ENCODE measurements around the gene OR13C5. TPM values are rescaled to one million over a fixed set of nuclear protein-coding genes. Genes with fewer than 3 reads are reported as not detected.

OR13C5 gene
- total RNA-seq, 1 experiment from 2014 or later: not detected

DNA sequence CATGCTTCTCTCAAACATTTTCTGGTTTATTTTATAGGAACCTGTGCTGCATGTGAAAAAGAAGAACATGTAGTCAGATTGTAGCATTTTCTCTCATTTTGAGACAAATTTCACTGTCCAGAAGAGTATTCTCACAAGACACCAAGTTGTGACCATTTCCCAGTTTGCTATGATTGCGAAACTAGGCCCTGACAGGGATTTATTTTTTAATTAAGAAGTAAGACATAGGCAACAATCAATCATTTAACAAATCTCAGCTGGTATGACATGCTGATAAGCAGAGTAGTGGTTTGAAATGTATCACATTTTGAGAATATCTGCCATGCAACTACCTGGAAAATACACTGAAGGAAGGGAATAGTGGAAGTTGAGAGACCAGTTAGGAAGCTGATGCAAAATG is 18.7 kb downstream of the OR13C5 start:
- Histone ChIP-seq H3K14ac (ENCODE audit: insufficient read depth, low read length) (no peak overlapping the region), H4K20me1 (ENCODE audit: control insufficient read depth, insufficient read depth, insufficient read length) (no peaks in the 10 kb centered on the region), H3K27ac (ENCODE audit: insufficient read length, low read depth, low read length) (no peak overlapping the region), H3K27me3 (ENCODE audit: insufficient read depth, low read length) (no peaks in the 10 kb centered on the region), H3K18ac (ENCODE audit: insufficient read length, low read depth, low read length) (no peak overlapping the region), H2BK120ac (ENCODE audit: low read depth, low read length, poor library complexity, severe bottlenecking) (no peak overlapping the region), H3K9me3 (ENCODE audit: control insufficient read depth, low read depth, low read length) (no peaks in the 10 kb centered on the region), H3K79me1 (ENCODE audit: insufficient read depth, low read depth, low read length, poor library complexity, severe bottlenecking) (no peaks in the 10 kb centered on the region), H3K9ac (ENCODE audit: extremely low read depth, insufficient read length, low read length) (no peak overlapping the region), H3K79me2 (ENCODE audit: insufficient read depth, low read length) (no peaks in the 10 kb centered on the region), H4K8ac (replicated peaks; ENCODE audit: insufficient read length, low read depth, low read length) (no peak overlapping the region), H2AK5ac (ENCODE audit: insufficient read length, low read length) (no peak overlapping the region), H2BK5ac (ENCODE audit: insufficient read length, low read length) (no peak overlapping the region), H2BK20ac (ENCODE audit: low read depth, low read length, poor library complexity, severe bottlenecking) (no peak overlapping the region), H4K91ac (ENCODE audit: insufficient read length, low read depth, low read length) (no peak overlapping the region), H4K5ac (ENCODE audit: insufficient read length, low read depth, low read length) (peak overlapping the region; percentile 80), H2AFZ (ENCODE audit: low read length) (no peak overlapping the region), H2BK15ac (ENCODE audit: low read depth, low read length) (no peak overlapping the region), H3K23ac (ENCODE audit: insufficient read length, low read depth, low read length) (no peak overlapping the region), H3K4me2 (ENCODE audit: insufficient read depth, insufficient read length, low read length) (no peak overlapping the region), H3T11ph (ENCODE audit: low read length) (no peak overlapping the region), H2BK12ac (ENCODE audit: insufficient read length, low read depth, low read length) (no peak overlapping the region), H3K4me1 (ENCODE audit: insufficient read depth, low read length) (no peaks in the 10 kb centered on the region), H3K23me2 (ENCODE audit: insufficient read length, low read depth, low read length, poor library complexity, severe bottlenecking) (no peaks in the 10 kb centered on the region), H3K4ac (ENCODE audit: low read depth, low read length) (no peak overlapping the region), H3K56ac (ENCODE audit: insufficient read length, low read depth, low read length) (no peak overlapping the region)
- no peaks in the 10 kb centered on the region for H3K36me3 Mint-ChIP-seq (ENCODE audit: insufficient read depth in 1 of 3, low read depth in 3 of 3)
- no peaks in the 10 kb centered on the region for H3K9me3 Mint-ChIP-seq
- H3K4me3 Mint-ChIP-seq: no peak overlapping the region
- no peak for DNase-seq
- whole genome bisulfite sequencing (ENCODE audit: extremely low coverage, insufficient read length, low lambda C conversion rate): no CpG with 5 or more reads among the region's 1 CpG
- no peaks in the 10 kb centered on the region for H3K4me1 Mint-ChIP-seq
- H3K27me3 Mint-ChIP-seq (ENCODE audit: low read depth): no peaks in the 10 kb centered on the region
- TF ChIP-seq, protein P1, sequence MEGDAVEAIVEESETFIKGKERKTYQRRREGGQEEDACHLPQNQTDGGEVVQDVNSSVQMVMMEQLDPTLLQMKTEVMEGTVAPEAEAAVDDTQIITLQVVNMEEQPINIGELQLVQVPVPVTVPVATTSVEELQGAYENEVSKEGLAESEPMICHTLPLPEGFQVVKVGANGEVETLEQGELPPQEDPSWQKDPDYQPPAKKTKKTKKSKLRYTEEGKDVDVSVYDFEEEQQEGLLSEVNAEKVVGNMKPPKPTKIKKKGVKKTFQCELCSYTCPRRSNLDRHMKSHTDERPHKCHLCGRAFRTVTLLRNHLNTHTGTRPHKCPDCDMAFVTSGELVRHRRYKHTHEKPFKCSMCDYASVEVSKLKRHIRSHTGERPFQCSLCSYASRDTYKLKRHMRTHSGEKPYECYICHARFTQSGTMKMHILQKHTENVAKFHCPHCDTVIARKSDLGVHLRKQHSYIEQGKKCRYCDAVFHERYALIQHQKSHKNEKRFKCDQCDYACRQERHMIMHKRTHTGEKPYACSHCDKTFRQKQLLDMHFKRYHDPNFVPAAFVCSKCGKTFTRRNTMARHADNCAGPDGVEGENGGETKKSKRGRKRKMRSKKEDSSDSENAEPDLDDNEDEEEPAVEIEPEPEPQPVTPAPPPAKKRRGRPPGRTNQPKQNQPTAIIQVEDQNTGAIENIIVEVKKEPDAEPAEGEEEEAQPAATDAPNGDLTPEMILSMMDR (conservative IDR thresholded peaks at IDR 0.05): no peak
- no peak overlapping the region for H3K27ac Mint-ChIP-seq

Data from H9 (cell line).